CD4-positive, alpha-beta T cell treated with Interferon alpha-2 for 1 hour (primary cell): ENCODE data around the gene CYP2C9.
"Not testable (repeated sequence)": the region's sequence is repeated elsewhere in the genome, so short reads cannot be mapped to it uniquely, and the experiment has no call there.

Experiments
- DNase-seq, 2 donors: peaks; one replicate each; pipeline ENCODE4 v3.0.0-alpha.2; 2020 to 2022

Gene CYP2C9

GRCh38 chr10:94938383-94938782 lies at the start of gene CYP2C9:
TSS of gene CYP2C9 (plus strand) at chr10:94938658. CDS start at chr10:94938683, 25 bp downstream.
- no peak for DNase-seq

- no peak for DNase-seq
Measured at GRCh38 chr10:94889123-94889522, 49.3 kb upstream of the CYP2C9 start.

GRCh38 chr10:94890264-94891022 lies 48.0 kb upstream of the CYP2C9 start:
- DNase-seq: no peak

GRCh38 chr10:94898414-94898813 lies 40.0 kb upstream of the CYP2C9 start:
- not testable (repeated sequence) for DNase-seq

GRCh38 chr10:94902080-94902479 lies 36.4 kb upstream of the CYP2C9 start:
- DNase-seq: no peak

- DNase-seq: no peak
Measured at GRCh38 chr10:94902570-94902969, 35.9 kb upstream of the CYP2C9 start.

- not testable (repeated sequence) for DNase-seq
Measured at GRCh38 chr10:94904506-94905148, 33.8 kb upstream of the CYP2C9 start.

GRCh38 chr10:94916423-94916822 lies 22.0 kb upstream of the CYP2C9 start:
- no peak for DNase-seq

- no peak for DNase-seq
Measured at GRCh38 chr10:94936721-94937120, 1.7 kb upstream of the CYP2C9 start.

GRCh38 chr10:94943432-94944103 lies 5.1 kb downstream of the CYP2C9 start:
- DNase-seq: not testable (repeated sequence)

- DNase-seq: not testable (repeated sequence)
Measured at GRCh38 chr10:94946181-94946580, 7.7 kb downstream of the CYP2C9 start.

- no peak for DNase-seq
Measured at GRCh38 chr10:94963901-94964300, 25.4 kb downstream of the CYP2C9 start.

GRCh38 chr10:94983555-94983954 lies 45.1 kb downstream of the CYP2C9 start:
- DNase-seq: no peak

- DNase-seq: no peak
Measured at GRCh38 chr10:94989192-94989591, 50.7 kb downstream of the CYP2C9 start.

- DNase-seq: no peak
Measured at GRCh38 chr10:94991243-94991888, 52.9 kb downstream of the CYP2C9 start.

- DNase-seq: no peak
Measured at GRCh38 chr10:94992811-94993210, 54.4 kb downstream of the CYP2C9 start.

- no peak for DNase-seq
Measured at GRCh38 chr10:94997741-94998174, 59.3 kb downstream of the CYP2C9 start.

- DNase-seq: no peak
Measured at GRCh38 chr10:95026461-95026860, 88.0 kb downstream of the CYP2C9 start.

GRCh38 chr10:95031656-95032055 lies 93.2 kb downstream of the CYP2C9 start:
- no peak for DNase-seq

- DNase-seq: no peak
Measured at GRCh38 chr10:95034401-95034800, 95.9 kb downstream of the CYP2C9 start.

GRCh38 chr10:95035332-95036295 lies 97.2 kb downstream of the CYP2C9 start:
- DNase-seq: no peak

GRCh38 chr10:95039281-95039680 lies 100.8 kb downstream of the CYP2C9 start:
- no peak for DNase-seq
